ENCODE results near the gene KLF16. TPM values are rescaled to one million over a fixed set of nuclear protein-coding genes. Genes with fewer than 3 reads are reported as not detected.

Gene KLF16
- total RNA-seq, 6 experiments from 2014 or later, result 37.7 to 48.3 (median 41.6) TPM

DNA sequence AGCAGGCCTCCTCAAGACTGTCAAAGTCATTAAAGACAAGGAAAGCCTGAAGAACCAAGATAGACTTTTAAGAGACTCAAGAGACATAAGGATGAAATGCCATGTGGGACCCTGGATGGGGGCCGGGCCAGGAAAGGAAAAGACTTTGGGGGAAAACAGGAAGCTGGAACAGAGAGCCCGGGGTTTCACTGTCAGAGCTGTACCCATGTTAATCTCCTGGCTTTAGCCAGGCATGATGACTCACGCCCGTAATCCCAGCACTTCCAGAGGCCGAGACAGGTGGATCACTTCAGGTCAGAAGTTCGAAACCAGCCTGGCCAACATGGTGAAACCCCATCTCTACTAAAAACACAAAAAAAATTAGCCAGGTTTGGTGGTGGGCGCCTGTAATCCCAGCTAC lies 5.6 kb upstream of the KLF16 start:
- H3K4me3 Mint-ChIP-seq, result no peak overlapping the region
- H3K36me3 Mint-ChIP-seq (ENCODE audit: low read depth), result peaks cover 1% of the 10 kb centered on the region; the same call in 1 of the 2 replicates

DNA sequence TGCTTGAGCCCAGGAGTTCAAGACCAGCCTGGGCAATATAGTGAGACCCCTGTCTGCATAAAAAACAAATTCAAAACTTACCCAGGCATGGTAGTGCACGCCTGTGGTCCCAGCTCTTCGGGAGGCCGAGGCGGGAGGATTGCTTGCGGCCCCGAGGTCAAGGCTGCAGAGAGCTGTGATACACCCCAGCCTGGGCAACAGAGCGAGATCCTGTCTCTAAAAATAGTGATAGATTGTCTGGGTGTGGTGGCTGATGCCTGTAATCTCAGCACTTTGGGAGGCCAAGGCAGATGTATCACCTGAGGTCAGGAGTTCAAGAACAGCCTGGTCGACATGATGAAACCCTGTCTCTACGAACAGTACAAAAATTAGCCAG lies 4.0 kb upstream of the KLF16 start:
- H3K9me3 Mint-ChIP-seq, result no peaks in the 10 kb centered on the region
- no peaks in the 10 kb centered on the region; the same call in 1 of the 2 replicates for H3K27me3 Mint-ChIP-seq (ENCODE audit: insufficient read depth)
- H3K4me3 Mint-ChIP-seq, result no peak overlapping the region
- DNase-seq, result no peak
- no peaks in the 10 kb centered on the region for H3K4me1 Mint-ChIP-seq (ENCODE audit: low read depth)
- TF ChIP-seq, protein P1, sequence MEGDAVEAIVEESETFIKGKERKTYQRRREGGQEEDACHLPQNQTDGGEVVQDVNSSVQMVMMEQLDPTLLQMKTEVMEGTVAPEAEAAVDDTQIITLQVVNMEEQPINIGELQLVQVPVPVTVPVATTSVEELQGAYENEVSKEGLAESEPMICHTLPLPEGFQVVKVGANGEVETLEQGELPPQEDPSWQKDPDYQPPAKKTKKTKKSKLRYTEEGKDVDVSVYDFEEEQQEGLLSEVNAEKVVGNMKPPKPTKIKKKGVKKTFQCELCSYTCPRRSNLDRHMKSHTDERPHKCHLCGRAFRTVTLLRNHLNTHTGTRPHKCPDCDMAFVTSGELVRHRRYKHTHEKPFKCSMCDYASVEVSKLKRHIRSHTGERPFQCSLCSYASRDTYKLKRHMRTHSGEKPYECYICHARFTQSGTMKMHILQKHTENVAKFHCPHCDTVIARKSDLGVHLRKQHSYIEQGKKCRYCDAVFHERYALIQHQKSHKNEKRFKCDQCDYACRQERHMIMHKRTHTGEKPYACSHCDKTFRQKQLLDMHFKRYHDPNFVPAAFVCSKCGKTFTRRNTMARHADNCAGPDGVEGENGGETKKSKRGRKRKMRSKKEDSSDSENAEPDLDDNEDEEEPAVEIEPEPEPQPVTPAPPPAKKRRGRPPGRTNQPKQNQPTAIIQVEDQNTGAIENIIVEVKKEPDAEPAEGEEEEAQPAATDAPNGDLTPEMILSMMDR (IDR thresholded peaks at IDR 0.05), result no peak
- H3K36me3 Mint-ChIP-seq (ENCODE audit: low read depth), result 0 out of 2 replicates have a peak, but pooled peaks cover 1% of the 10 kb centered on the region
- no peak overlapping the region for H3K27ac Mint-ChIP-seq

More for the DNA sequence above, 5.6 kb upstream of the KLF16 start:
- Mint-ChIP-seq H3K9me3 (no peaks in the 10 kb centered on the region), H3K4me1 (ENCODE audit: low read depth) (peaks cover 3% of the 10 kb centered on the region), H3K27me3 (ENCODE audit: insufficient read depth) (no peaks in the 10 kb centered on the region; the same call in 1 of the 2 replicates), H3K27ac (no peak overlapping the region)
- DNase-seq, result no peak
- TF ChIP-seq, protein P1 (IDR thresholded peaks at IDR 0.05), result no peak

DNA sequence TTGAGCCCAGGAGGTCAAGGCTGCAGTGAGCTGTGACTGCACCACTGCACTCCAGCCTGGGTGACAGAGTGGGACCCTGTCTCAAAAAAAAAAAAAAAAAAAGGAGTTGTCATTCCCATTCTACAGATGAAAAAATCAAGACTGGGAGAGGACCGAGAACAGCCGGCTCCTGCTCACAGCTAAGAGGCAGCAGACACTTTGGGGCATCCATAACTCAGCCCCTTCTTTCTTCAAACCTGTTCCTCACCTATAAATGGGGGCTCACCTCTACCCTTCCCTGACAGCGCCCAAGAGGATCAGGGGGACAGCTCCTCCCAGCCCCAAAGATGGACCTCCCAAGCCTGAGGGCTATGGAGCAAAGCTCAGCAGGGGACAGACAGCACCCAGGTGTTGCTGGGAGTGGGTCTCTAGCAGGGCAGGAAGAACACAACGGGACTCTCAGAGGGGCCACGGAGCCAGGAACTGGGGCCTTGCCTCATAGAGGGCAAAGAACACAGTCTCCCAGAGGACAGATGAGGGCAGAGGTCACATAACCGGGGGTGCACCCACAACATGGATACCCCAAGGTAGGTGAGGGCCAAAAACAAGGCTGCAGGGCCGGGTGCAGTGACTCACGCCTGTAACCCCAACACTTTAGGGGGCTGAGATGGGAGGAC lies 3.4 kb upstream of the KLF16 start:
- no peak for DNase-seq
- Mint-ChIP-seq H3K4me3 (no peak overlapping the region), H3K9me3 (no peaks in the 10 kb centered on the region)

DNA sequence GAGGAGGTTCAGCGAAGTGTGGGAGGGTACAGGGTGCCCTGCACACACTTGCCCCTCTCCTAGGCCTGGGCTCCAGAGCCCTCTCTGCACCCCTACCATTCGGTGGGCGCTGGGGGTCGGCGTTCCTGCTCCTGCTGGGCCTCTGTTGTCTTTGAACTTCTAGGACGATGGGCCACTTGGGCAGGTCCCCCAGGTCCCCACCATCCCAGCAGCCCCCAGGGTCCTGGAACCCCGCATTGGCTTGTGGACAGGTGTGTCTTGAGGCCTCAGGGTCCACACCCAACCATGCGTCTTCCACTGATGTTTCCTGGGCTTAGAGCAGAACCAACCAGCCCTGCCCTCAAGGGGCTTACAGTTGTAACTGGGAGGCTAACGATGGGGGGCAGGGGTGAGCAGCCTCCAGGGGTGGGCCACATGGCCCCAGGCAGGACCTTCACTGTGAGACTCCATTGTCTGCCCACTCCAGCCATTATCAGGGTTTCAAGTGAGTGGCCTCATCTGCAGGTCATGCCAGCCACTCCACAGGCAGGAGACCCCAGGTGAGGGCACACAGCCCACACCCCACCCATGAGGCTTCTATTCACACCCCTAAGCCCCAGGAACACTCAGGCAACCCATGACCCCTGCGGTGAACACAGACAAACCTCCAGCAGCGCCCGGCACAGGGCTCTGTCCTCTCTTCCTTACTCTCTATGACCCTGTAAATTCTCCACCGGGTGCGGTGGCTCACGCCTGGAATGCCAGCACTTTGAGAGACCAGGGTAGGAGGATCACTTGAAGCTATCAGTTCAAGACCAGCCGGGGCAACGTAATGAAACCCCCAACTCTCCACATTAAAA lies 2.0 kb upstream of the KLF16 start:
- peak overlapping the region; percentile 76; the same call in 1 of the 2 replicates for H3K4me3 Mint-ChIP-seq
- TF ChIP-seq, protein P1 (IDR thresholded peaks at IDR 0.05), result no peak
- peaks cover 13% of the 10 kb centered on the region for H3K4me1 Mint-ChIP-seq (ENCODE audit: low read depth)
- H3K9me3 Mint-ChIP-seq, result no peaks in the 10 kb centered on the region
- DNase-seq, result no peak
- H3K36me3 Mint-ChIP-seq (ENCODE audit: low read depth), result 0 out of 2 replicates have a peak, but pooled peaks cover 7% of the 10 kb centered on the region
- H3K27ac Mint-ChIP-seq, result peak overlapping the region; percentile 72
- no peaks in the 10 kb centered on the region; the same call in 1 of the 2 replicates for H3K27me3 Mint-ChIP-seq (ENCODE audit: insufficient read depth)

More for the DNA sequence above, 3.4 kb upstream of the KLF16 start:
- TF ChIP-seq, protein P1 (IDR thresholded peaks at IDR 0.05), result no peak
- 0 out of 2 replicates have a peak, but pooled peaks cover 6% of the 10 kb centered on the region for H3K36me3 Mint-ChIP-seq (ENCODE audit: low read depth)
- H3K27me3 Mint-ChIP-seq (ENCODE audit: insufficient read depth), result no peaks in the 10 kb centered on the region; the same call in 1 of the 2 replicates
- peaks cover 2% of the 10 kb centered on the region for H3K4me1 Mint-ChIP-seq (ENCODE audit: low read depth)
- no peak overlapping the region for H3K27ac Mint-ChIP-seq

DNA sequence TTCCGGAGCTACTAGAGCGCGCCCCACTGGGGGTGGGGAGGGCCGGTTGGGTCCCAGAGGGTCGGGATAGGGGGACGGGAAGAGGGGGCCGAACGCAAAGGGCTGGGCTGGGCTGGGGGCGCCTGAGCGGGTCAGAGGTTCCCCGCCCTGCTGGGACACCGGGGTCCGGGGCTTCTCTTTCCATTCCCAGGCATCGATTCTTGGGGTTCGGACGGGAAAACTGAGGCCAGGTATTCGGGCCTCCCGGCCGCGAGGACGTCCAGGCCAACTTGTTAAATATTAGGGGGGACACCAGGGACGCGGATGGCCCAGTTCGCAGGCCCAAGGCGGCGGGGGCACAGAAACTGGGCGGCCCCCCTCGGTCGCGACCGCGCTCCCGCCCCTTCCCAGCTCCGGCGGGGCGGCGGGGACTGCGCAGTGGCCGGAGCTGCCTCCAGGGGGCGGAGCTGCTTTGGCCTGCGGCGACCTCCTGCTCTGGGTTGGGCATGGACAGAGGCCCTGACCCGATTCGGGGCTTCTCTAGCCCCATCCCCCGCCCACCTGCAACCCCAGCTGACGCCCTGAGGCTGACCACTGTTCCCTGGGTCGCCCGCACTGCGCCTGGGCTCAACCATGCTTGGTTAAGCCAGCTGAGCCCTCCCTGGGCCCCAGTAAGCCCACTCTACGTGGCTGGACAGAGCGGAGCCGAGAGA lies 1.2 kb upstream of the KLF16 start:
- Mint-ChIP-seq H3K27me3 (ENCODE audit: insufficient read depth) (no peaks in the 10 kb centered on the region), H3K4me3 (peak overlapping the region; percentile 76), H3K4me1 (ENCODE audit: low read depth) (peaks cover 13% of the 10 kb centered on the region), H3K36me3 (ENCODE audit: low read depth) (0 out of 2 replicates have a peak, but pooled peaks cover 7% of the 10 kb centered on the region), H3K27ac (peak overlapping the region; percentile 72), H3K9me3 (no peaks in the 10 kb centered on the region)
- TF ChIP-seq, protein P1 (IDR thresholded peaks at IDR 0.05), result peak; percentile 89
- DNase-seq, result peak; percentile 40

All from HFFc6 (cell line).